Measurements from ENCODE around the gene CMC4.

CMC4 gene

DNA sequence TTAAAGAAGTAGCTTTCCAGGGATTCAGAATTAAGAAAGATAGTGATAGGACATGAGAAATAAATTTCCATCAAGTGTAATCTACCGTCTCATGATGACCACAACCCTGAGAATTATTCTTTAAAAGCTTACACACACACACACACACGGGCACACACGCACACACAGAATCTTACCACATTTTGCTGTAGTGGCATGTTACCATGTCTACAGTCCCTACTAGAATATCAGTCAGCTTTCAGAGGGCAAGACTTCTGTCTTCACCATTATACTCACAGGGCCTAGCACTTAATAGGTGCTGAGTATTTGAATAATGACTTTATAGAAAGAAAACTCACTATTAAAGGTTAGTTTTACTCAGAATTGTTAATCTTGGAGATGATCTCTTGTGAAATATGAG is 15.4 kb downstream of the CMC4 start:
- DNase-seq (ENCODE audit: low read depth) = no peak
- TF ChIP-seq, protein P1, sequence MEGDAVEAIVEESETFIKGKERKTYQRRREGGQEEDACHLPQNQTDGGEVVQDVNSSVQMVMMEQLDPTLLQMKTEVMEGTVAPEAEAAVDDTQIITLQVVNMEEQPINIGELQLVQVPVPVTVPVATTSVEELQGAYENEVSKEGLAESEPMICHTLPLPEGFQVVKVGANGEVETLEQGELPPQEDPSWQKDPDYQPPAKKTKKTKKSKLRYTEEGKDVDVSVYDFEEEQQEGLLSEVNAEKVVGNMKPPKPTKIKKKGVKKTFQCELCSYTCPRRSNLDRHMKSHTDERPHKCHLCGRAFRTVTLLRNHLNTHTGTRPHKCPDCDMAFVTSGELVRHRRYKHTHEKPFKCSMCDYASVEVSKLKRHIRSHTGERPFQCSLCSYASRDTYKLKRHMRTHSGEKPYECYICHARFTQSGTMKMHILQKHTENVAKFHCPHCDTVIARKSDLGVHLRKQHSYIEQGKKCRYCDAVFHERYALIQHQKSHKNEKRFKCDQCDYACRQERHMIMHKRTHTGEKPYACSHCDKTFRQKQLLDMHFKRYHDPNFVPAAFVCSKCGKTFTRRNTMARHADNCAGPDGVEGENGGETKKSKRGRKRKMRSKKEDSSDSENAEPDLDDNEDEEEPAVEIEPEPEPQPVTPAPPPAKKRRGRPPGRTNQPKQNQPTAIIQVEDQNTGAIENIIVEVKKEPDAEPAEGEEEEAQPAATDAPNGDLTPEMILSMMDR (IDR thresholded peaks at IDR 0.05; ENCODE audit: insufficient read depth, low read depth, low read length, missing control alignments) = no peak
- no peak overlapping the region for H3K4me3 ChIP-seq (ENCODE audit: low read length)

DNA sequence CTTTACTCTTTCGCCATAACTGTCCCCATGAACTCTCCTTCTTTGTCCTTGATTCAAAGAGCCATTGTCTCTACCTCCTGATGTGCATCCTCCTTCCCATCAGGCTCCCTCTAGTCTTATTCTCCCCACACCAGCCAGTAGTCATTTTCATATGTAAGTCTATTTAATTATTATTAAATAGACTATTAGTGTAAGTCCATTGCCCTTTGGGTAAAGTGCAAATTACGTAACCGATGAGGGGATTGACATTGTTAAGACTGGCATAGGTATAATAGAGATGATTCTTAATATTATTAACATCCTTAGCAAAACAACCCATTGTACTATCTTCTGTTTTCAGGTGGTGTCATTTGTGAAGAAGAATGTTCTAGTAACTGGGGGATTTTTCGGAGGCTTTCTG is 16.7 kb downstream of the CMC4 start:
- DNase-seq (ENCODE audit: low read depth) = no peak
- TF ChIP-seq, protein P1 (IDR thresholded peaks at IDR 0.05; ENCODE audit: insufficient read depth, low read depth, low read length, missing control alignments) = no peak

DNA sequence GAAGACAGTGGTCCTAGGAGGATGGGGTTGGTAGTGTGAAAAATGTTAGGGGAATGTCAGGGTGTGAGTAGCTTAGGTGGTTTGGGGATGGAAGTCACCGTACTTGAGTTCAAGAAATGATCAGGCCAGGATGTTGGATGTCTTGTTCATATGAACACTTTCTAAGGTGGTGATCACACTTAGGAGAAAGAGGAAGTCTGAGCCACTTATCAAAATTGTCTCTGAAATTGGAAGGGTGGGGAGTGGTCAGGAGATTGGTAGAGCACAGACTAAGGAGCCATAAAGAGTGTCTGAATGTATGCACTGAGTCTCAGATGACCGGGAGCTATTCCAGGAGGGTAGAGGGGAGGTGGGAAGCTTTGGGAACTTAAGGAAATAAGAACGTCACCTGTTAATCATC is 17.3 kb downstream of the CMC4 start:
- no peak overlapping the region for H3K4me3 ChIP-seq (ENCODE audit: low read length)
- no peak for DNase-seq (ENCODE audit: low read depth)
- TF ChIP-seq, protein P1 (IDR thresholded peaks at IDR 0.05; ENCODE audit: insufficient read depth, low read depth, low read length, missing control alignments) = no peak

More for the DNA sequence above, 16.7 kb downstream of the CMC4 start:
- no peak overlapping the region for H3K4me3 ChIP-seq (ENCODE audit: low read length)

DNA sequence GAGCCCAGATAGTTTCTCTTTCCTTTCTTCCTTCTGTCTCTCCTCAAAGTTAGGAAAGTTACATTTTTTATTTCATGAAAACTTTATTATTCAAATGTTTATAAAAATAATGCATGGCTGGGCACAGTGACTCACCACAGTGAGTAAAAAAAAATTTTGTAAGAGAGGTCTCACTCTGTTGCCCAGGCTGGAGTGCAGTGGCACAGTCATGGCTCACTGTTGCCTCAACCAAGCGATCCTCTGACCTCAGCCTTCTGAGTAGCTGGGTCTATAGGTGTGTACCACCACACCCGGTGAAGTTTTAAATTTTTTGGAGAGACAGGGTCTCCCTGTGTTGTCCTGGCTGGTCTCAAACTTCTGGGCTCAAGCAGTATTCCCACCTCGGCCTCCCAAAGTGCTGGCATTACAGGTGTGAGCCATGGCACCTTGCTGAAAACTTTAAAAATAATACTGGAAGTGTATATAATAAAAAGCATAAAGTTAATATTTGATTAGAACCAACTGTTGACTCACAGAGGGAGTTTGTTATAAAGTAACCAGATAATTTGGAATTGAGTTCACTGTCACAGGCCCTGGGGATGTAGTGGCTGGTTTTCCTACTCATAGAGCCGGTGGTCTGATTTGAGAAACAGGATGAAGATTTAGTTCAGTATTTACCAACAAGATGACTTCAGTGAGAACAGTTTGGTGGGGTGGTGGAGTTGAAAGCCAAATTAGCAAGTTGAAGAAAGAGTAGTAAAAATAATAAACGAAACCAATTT is 18.0 kb downstream of the CMC4 start:
- no peak for DNase-seq (ENCODE audit: low read depth)
- TF ChIP-seq, protein P1 (IDR thresholded peaks at IDR 0.05; ENCODE audit: insufficient read depth, low read depth, low read length, missing control alignments) = no peak
- H3K4me3 ChIP-seq (ENCODE audit: low read length) = no peak overlapping the region

DNA sequence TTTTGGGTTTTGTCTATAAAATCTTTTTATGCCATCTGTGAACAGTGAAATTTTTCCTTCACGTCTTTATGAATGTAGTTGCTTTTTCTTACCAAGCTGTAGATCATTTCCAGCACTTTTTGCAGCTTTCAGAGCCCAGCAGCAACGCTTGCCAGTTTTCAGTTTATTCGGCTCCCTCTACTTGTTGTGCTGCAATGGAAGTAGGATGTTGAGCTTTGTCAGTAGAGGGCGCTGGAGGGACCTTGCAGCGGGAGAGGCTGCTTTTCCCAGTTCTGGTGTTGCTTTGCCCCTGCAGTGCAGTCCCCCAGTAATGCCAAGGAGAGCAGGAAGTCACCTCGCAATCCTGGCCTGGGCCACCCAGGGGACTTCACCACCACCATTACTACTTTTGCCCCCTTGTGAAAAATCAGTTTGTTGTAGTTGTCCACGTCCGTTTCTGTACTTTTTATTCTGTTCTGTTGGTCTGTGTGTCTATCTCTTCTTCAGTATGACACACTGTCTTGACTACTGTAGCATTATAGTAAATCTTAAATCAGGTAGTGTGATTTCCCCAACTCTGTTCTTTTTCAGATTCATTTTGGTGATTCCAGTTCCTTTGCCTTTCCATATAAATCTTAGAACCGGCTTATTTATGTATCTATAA is 21.8 kb downstream of the CMC4 start:
- DNase-seq (ENCODE audit: low read depth) = peak; percentile 55
- TF ChIP-seq, protein P1 (IDR thresholded peaks at IDR 0.05; ENCODE audit: insufficient read depth, low read depth, low read length, missing control alignments) = peak; percentile 59

DNA sequence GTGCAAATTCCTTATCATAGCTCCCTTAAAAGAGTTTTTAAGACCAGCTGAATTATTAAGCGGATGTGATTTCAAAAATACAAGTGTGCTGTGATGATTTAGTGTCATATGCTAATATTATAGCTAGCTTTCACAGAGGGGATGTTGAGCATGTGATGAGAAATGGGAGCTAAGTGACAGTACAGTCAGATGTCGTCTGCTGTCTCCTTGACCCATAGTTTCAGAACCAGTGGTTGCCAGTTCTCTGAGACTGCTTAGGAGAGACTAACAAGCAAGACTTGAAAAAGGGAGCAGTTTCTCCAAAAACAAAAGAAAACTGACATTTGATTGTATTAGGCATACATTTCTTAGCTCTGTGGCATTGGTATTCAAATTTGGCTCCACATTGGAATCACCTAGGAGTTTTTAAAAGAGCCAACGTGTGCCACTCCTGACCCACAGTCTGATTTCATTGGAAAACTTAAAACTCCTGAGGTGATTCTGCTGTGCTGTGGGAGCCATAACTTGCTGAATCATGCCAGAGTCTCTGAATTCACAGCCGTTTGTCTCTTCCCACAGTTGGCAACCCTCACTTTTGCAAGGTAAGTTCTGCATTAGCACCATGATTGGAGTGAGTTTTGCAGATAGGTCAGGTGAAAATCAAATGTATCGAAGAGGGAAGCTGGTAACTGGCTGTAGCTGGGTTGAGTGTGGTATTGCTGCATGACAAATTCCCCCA is 24.0 kb downstream of the CMC4 start:
- no peak for DNase-seq (ENCODE audit: low read depth)
- TF ChIP-seq, protein P1 (IDR thresholded peaks at IDR 0.05; ENCODE audit: insufficient read depth, low read depth, low read length, missing control alignments) = no peak
- H3K4me3 ChIP-seq (ENCODE audit: low read length) = no peak overlapping the region

More for the DNA sequence above, 21.8 kb downstream of the CMC4 start:
- H3K4me3 ChIP-seq (ENCODE audit: low read length) = no peak overlapping the region

Measured in epithelial cell of esophagus (primary cell).